CMK (cell line): ENCODE data around the gene C12orf42.
A peak's percentile ranks its signal among the peaks of the same experiment; 100 is the strongest.
"Not testable (repeated sequence)": the region's sequence is repeated elsewhere in the genome, so short reads cannot be mapped to it uniquely, and the experiment has no call there.

Experiments used
- DNase-seq: peaks from one replicate; pipeline ENCODE4 v3.0.0-alpha.2; 2010; ENCODE audit warnings: low read depth

C12orf42 gene

GRCh38 chr12:103424849-103425586, 70.8 kb downstream of the C12orf42 start:
- DNase-seq: not testable (repeated sequence)

GRCh38 chr12:103423516-103423910, 72.3 kb downstream of the C12orf42 start:
- no peak for DNase-seq

GRCh38 chr12:103422746-103423515, 72.8 kb downstream of the C12orf42 start:
- no peak for DNase-seq

GRCh38 chr12:103422328-103422727, 73.4 kb downstream of the C12orf42 start:
- DNase-seq: no peak

GRCh38 chr12:103421402-103421801, 74.4 kb downstream of the C12orf42 start:
- no peak for DNase-seq

- DNase-seq: no peak
Observed at GRCh38 chr12:103415681-103416080, 80.1 kb downstream of the C12orf42 start.

GRCh38 chr12:103401421-103401820, 94.3 kb downstream of the C12orf42 start:
- DNase-seq: no peak

- DNase-seq: peak; percentile 60
Observed at GRCh38 chr12:103399986-103400385, 95.8 kb downstream of the C12orf42 start.

- DNase-seq: no peak
Observed at GRCh38 chr12:103397536-103397935, 98.2 kb downstream of the C12orf42 start.

GRCh38 chr12:103392722-103393121, 103.0 kb downstream of the C12orf42 start:
- no peak for DNase-seq

GRCh38 chr12:103391103-103391502, 104.7 kb downstream of the C12orf42 start:
- DNase-seq: no peak

- no peak for DNase-seq
Observed at GRCh38 chr12:103387385-103387784, 108.4 kb downstream of the C12orf42 start.

GRCh38 chr12:103386451-103386850, 109.3 kb downstream of the C12orf42 start:
- DNase-seq: no peak

- no peak for DNase-seq
Observed at GRCh38 chr12:103382736-103383346, 112.9 kb downstream of the C12orf42 start.

GRCh38 chr12:103382119-103382518, 113.6 kb downstream of the C12orf42 start:
- no peak for DNase-seq

- no peak for DNase-seq
Observed at GRCh38 chr12:103379670-103380069, 116.1 kb downstream of the C12orf42 start.

GRCh38 chr12:103373088-103373523, 122.7 kb downstream of the C12orf42 start:
- no peak for DNase-seq

- no peak for DNase-seq
Observed at GRCh38 chr12:103369929-103370328, 125.8 kb downstream of the C12orf42 start.

GRCh38 chr12:103368167-103368566, 127.6 kb downstream of the C12orf42 start:
- DNase-seq: no peak

- DNase-seq: no peak
Observed at GRCh38 chr12:103354403-103354802, 141.4 kb downstream of the C12orf42 start.

- no peak for DNase-seq
Observed at GRCh38 chr12:103353913-103354312, 141.9 kb downstream of the C12orf42 start.

GRCh38 chr12:103350116-103350515, 145.7 kb downstream of the C12orf42 start:
- DNase-seq: no peak

- DNase-seq: no peak
Observed at GRCh38 chr12:103348935-103349334, 146.8 kb downstream of the C12orf42 start.
